PC-3 (cell line): ENCODE results near the gene UFD1.

Source experiments
- EZH2 ChIP-seq: fragments of 300-600 bp; sonication (generic); IDR thresholded peaks from one replicate; pipeline ENCODE4 v1.6.1; 2017; ENCODE audit warnings: antibody characterized with exemption, mild to moderate bottlenecking, low read length; ENCODE audit not compliant: unreplicated experiment
- EZH2phosphoT487 ChIP-seq: fragments of 300-600 bp; sonication (generic); IDR thresholded peaks from 2 replicates; pipeline ENCODE4 v1.6.1; 2018; ENCODE audit warnings: mild to moderate bottlenecking, antibody characterized with exemption, low read length, borderline replicate concordance
- TF ChIP-seq, protein P1 (sequence below): fragments of 300-600 bp; sonication (generic); conservative IDR thresholded peaks from 2 replicates; pipeline ENCODE4 v1.5.1; 2017; ENCODE audit warnings: antibody characterized with exemption, low read depth, mild to moderate bottlenecking, low read length

DNA sequence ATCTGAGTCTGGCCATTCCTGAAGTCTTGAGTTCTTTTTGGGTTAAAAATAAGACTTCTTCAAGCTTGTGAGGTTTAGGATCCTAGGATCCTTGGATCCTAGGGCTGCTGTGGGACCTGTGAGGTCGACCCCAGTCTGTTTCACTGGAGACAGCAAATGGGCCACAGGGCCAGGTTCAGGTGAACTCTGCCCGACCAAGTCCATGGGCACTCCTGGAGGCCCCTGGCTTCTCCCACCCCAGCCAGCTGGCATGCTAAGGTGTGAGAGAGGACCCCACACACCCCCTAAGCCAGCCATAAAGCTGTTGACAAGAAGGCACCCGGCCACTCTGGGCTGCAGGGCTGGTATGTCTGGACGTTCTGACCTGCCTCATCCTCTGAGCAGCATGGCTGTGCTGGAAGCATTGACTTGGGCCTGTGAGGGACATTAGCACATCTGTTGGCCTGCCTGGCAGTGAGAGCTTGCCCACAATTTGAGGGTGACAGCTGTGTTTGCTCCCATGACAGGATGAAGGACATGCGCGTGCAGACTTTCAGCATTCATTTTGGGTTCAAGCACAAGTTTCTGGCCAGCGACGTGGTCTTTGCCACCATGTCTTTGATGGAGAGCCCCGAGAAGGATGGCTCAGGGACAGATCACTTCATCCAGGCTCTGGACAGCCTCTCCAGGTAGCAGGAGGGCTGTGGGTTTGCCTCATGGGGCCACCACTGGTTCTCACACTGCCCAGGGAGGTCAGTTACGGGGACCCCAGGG lies 29.2 kb upstream of the UFD1 start:
- TF ChIP-seq, protein P1, sequence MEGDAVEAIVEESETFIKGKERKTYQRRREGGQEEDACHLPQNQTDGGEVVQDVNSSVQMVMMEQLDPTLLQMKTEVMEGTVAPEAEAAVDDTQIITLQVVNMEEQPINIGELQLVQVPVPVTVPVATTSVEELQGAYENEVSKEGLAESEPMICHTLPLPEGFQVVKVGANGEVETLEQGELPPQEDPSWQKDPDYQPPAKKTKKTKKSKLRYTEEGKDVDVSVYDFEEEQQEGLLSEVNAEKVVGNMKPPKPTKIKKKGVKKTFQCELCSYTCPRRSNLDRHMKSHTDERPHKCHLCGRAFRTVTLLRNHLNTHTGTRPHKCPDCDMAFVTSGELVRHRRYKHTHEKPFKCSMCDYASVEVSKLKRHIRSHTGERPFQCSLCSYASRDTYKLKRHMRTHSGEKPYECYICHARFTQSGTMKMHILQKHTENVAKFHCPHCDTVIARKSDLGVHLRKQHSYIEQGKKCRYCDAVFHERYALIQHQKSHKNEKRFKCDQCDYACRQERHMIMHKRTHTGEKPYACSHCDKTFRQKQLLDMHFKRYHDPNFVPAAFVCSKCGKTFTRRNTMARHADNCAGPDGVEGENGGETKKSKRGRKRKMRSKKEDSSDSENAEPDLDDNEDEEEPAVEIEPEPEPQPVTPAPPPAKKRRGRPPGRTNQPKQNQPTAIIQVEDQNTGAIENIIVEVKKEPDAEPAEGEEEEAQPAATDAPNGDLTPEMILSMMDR, result no peak
- no peak for TF ChIP-seq EZH2
- no peak for TF ChIP-seq EZH2phosphoT487
